HG02943 (cell line): ENCODE results near the gene KCNIP3.

Source experiments
- ATAC-seq: cut with Tn5 transposase; IDR thresholded peaks from one replicate; pipeline ENCODE4 v1.9.1; 2021; ENCODE audit warnings: mild to moderate bottlenecking, low read depth, moderate library complexity; ENCODE audit not compliant: unreplicated experiment

The KCNIP3 gene

DNA sequence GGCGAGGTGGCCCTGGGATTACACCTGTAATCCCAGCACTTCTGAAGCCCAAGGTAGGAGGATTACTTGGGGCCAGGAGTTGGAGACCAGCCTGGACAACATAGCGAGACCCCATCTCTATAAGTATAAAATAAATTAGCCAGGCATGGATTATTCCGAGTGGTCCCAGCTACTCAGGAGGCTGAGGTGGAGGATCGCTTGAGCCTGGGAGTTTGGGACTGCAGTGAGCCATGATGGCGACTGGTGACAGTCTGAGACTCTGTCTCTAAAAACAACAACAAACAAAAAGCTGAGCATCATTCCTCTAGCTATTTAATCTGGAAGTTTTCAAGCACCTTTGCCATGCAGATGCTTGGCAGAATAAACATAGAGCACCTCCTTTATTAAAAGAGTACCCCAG, 83.6 kb downstream of the KCNIP3 start:
- ATAC-seq: no peak

- no peak for ATAC-seq
These were observed 84.4 kb downstream of the KCNIP3 start for GRCh38 chr2:95381212-95382191.

DNA sequence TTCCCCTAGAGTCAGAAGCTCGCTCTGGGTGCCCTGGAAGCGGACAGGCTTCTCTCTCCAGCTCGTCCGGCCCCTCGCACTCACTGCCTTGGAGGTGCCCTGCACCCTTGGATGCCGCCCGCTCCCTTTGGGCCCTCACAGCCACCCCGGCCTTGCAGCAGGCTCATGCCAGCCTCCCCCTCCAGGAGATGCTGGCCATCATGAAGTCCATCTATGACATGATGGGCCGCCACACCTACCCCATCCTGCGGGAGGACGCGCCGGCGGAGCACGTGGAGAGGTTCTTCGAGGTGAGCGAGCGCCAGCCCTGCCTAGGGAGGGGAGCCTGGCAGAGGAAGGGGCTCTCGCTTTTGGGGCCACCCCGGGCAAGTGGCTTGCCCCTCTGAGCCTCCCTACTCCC, 85.0 kb downstream of the KCNIP3 start:
- no peak for ATAC-seq

DNA sequence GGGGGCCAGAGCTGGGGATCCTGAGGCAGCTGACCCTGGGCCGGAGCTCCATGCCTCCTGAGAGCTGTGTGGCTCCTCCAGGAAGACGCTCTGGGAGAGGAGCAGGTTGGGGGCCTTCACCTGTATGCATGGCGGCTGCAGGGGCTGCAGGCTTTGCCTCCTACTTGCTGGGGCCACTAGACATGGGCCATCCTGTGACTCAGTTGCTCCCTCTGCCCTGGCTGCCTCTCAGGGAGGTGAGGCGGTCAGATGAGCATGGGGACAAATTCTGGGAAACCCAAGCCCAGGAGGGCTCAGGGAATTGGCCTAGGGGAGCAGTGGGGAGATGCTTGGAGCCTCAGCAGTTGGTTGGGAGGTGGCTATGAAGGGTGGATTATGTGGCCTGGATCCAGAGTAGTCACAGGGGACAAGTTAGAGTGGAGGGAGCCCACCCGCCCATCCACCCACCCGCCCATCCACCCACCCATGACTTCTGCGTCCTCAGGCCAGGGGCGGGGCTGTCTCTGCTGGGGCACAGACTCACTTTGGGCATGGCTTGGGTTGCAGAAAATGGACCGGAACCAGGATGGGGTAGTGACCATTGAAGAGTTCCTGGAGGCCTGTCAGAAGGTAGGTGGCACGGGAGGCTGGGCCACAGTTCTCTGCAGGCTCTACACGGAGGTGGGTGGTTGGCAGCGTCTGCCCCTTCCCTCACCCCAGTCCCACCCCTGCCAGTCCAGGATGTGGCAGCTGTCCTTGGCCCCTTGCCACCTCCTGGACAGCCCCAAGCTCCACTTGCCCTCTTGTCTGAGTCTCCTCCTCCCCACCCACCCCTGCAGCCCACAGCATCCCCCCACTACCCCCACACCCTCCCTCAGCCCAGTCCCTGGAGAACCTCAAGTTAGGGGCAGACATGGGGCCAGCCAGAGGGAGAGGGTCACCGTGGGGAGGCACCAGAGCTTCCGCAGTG, 85.8 kb downstream of the KCNIP3 start:
- no peak for ATAC-seq

DNA sequence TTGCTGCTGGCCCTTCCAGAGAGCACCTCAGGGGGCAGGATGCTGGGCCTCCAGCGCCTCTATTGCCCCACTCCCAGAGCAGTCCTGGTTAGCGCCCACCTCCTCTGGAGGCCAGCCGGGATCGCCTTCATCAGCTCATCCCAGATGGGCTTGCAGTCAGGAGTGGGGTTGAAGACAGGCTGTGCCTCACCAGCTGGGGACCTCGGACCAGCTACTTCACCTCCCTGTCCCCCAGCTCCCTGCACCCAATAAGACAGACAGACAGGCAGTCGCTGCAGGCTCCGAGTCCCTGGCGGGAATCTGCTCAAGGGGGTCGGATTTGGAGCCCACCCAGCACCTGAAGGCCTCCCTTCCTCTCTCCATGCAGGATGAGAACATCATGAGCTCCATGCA, 86.5 kb downstream of the KCNIP3 start:
- ATAC-seq: no peak

DNA sequence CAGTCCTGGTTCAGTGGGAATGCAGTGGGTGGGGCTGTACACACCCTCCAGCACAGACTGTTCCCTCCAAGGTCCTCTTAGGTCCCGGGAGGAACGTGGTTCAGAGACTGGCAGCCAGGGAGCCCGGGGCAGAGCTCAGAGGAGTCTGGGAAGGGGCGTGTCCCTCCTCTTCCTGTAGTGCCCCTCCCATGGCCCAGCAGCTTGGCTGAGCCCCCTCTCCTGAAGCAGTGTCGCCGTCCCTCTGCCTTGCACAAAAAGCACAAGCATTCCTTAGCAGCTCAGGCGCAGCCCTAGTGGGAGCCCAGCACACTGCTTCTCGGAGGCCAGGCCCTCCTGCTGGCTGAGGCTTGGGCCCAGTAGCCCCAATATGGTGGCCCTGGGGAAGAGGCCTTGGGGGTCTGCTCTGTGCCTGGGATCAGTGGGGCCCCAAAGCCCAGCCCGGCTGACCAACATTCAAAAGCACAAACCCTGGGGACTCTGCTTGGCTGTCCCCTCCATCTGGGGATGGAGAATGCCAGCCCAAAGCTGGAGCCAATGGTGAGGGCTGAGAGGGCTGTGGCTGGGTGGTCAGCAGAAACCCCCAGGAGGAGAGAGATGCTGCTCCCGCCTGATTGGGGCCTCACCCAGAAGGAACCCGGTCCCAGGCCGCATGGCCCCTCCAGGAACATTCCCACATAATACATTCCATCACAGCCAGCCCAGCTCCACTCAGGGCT, 87.9 kb downstream of the KCNIP3 start:
- ATAC-seq: no peak

DNA sequence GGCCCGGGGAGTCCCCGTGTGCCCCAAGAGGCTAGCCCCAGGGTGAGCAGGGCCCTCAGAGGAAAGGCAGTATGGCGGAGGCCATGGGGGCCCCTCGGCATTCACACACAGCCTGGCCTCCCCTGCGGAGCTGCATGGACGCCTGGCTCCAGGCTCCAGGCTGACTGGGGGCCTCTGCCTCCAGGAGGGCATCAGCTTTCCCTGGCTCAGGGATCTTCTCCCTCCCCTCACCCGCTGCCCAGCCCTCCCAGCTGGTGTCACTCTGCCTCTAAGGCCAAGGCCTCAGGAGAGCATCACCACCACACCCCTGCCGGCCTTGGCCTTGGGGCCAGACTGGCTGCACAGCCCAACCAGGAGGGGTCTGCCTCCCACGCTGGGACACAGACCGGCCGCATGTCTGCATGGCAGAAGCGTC, 88.4 kb downstream of the KCNIP3 start:
- ATAC-seq: no peak

- ATAC-seq: no peak
These were observed 88.9 kb downstream of the KCNIP3 start for GRCh38 chr2:95386031-95386430.

DNA sequence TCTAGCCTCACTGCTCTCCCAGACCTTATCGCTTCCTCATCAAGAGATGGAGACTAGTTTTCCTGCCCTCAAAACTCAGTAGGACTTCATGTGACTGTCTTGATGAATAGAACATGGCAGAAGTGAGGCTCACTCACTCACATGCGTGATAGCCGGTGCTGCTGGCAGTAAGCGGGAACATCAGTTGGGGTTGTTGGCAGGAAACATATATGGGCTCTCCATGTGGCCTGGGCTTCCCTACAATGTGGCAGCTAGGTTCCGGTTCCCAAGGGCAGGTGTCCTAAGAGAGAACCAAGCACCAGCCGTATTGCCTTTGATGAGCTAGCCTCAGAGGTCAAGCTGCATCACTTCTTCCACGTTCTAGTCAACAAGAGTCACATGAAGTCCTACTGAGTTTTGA, 90.2 kb downstream of the KCNIP3 start:
- no peak for ATAC-seq

DNA sequence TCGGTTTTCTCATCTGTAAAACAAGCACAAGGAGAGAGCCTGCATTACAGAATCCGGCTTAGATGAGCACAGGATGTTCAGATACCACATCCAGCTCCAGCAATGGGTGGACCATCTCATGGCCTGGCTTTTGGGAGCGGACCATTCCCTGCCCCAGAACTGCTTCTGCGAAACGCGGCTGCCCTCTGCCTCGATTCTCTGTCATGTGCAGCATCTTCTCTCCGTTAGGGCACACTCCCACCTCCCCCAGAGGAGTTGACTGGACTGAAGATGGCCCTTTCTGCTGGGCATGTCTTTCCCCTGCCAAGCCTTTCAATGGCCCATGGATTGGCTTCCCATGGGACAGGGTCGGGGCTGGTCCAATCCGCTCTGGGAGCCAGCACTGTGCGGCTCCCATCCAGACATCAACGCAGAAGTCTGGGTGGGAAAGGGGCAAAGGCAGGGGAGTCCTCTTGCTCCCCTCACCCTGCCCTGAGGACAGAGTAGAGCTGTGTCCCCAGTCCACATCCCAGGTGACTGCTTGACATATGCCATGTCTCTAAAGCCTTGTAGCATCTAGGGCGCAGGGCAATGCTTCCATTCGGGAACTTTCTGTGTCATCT, 91.0 kb downstream of the KCNIP3 start:
- ATAC-seq: no peak

DNA sequence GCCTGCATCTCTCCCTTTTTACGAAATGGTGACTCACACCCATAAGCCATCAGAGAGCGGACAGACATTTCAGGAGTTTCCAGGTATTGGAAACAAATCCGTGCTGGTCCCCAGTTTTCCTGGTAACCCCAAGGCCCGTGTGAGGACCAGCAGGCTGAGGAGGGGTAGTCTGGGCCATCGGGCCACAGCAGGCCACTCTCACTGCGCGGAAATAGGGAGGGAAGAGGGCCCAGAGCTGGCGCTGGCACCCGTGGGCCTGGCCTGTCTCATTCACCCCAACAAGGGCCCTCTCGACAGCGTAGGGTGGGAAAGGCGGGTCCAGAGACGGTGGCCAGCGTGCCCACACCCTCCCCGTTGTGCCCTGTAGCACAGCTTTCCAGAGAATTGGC, 91.7 kb downstream of the KCNIP3 start:
- no peak for ATAC-seq

DNA sequence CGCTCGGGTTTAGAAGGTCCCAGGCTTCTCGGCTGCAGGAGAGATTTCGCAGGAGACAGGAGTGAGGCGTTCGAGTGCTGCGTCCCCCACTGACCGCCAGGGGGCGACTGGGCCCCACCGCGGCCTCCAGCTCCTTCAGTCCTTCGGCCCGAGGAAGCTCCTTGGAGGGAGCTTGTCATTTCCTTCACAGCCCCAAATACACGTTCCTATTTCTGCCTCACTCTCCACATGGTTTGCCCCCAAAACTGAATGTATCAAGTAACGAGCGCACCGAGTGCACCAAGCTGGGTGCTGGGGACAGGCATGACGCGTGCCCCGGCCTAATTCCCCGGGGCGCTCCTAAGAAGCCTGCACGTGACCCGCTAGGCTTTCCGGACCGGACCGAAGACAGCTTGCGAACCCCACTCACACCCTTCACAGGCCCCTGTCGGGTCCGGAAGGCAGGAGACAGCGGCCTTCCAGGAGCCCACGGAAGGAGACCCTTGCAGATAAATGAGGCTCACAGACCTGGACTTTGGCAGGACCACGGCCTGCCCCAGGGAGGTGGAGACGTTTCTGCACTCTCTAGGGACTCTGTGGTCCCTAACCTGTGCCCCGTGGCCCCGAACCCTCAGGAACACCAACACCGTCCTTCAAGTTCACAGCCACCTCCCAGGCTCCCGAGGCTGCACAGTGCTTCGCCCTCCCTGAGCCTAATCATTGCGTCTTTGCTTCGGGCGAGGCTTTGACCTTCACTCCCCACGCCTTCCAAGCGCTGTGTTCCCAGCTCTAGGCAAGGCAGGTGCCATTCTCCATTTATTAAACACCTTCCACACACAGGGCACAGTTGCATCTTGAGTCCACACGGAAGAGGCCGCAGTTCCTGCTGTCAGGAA, 92.3 kb downstream of the KCNIP3 start:
- no peak for ATAC-seq

DNA sequence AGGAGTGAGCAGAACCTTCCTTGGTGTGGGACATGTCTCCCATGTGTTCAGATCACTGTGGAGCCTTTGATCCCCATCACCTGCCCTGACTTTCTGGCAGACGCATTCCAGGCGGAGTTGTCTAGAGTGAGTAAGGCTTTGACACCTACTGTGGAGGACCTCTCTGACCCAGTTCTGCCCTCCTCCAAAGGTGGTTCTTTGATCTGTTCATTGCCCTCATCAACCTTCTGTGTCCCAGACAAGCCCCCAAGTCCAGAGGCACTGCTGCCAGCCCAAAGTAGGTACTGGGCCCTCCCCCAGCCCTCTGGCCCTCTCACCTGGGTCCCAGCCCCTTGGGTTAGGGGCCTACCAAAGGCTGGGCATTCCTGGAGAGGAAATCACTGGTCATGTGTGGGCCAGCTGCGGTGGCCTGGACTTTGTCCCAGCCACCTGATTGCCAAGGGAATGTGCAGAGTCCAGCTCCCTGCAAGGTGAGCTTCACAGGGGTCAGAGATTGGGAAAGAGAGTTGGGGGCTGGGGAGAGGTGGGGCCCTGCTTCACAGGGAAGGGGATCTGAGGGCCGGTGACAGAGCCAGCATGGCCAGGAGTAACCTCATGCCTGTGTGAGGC, 93.2 kb downstream of the KCNIP3 start:
- no peak for ATAC-seq

GRCh38 chr2:95390881-95391321, 93.8 kb downstream of the KCNIP3 start:
- no peak for ATAC-seq

- no peak for ATAC-seq
These were observed 94.6 kb downstream of the KCNIP3 start for GRCh38 chr2:95391641-95392310.

- no peak for ATAC-seq
These were observed 95.2 kb downstream of the KCNIP3 start for GRCh38 chr2:95392320-95392719.

DNA sequence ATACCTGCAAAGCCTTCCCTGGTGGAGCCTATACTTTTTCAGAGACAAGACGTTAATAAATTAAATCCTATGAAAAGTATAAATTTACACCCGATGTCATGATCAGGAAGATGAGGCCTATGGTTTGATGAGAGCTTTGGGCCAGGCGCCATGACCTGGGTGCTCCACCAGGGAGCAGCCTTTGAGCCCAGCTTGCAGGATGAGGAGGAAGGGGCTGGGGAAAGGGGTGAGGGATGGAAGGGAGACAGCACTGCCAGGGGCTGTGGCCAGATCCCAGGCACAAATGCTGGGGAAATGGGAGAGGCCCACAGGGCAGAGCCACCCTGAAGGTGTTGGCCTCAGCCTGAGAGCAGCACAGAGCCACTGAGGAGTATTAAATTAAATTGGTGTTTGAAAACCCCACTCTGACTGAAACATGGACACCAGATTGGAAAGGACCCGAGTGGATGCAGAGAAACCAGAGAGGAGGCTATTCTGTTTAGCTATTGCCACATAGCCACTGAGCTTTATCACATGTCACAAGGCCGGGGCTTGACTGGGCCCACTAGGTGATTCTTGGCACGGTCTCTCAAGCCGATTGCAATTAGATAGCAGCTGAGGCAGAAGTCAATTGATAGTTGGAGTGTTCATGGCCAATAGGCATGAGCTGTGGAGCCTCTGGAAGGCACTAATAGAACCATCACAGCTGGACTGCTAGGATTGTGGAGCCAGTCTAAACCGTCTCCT, 95.7 kb downstream of the KCNIP3 start:
- ATAC-seq: no peak

- no peak for ATAC-seq
These were observed 96.8 kb downstream of the KCNIP3 start for GRCh38 chr2:95393901-95394300.
